Body of pancreas (tissue), 4 donors: ENCODE results near the gene RGS6. TPM values are rescaled to one million over a fixed set of nuclear protein-coding genes. Genes with fewer than 3 reads are reported as not detected.

ENCODE experiments used
- ATAC-seq: fragments of 150-250 bp; one replicate; pipeline ENCODE4 v1.9.1; 2016
- DNase-seq, 4 donors: peaks; one replicate each; pipeline ENCODE4 v3.0.0-alpha.2; 2019
- H3K27ac ChIP-seq, 4 donors: fragments of 200-600 bp; sonication (generic); 1 replicate in 3 of 4; 2 replicates in 1 of 4; pipeline versions ENCODE4 v1.5.1 to v1.6.1; 2016 to 2019; ENCODE audit warnings: mild to moderate bottlenecking in 1 of 4, mixed read lengths in 1 of 4, moderate library complexity in 1 of 4
- H3K27me3 ChIP-seq, 2 donors: fragments of 200-600 bp; sonication (generic); one replicate each; pipeline ENCODE4 v1.6.0; 2016; ENCODE audit warnings: mild to moderate bottlenecking in 1 of 2
- H3K36me3 ChIP-seq, 2 donors: fragments of 200-600 bp; sonication (generic); replicated peaks in 1 of 2; 2 replicates each; pipeline ENCODE4 v1.5.1; 2016; ENCODE audit warnings: low read depth in 2 of 2; ENCODE audit not compliant: insufficient read depth in 1 of 2
- H3K4me1 ChIP-seq: fragments of 200-600 bp; sonication (generic); one replicate; pipeline ENCODE4 v1.6.0; 2016
- H3K4me3 ChIP-seq, 2 donors: fragments of 200-600 bp; sonication (generic); 1 replicate in 1 of 2; 2 replicates in 1 of 2; pipeline ENCODE4 v1.5.1; 2016 to 2019
- H3K9me3 ChIP-seq, 3 donors: fragments of 200-600 bp; sonication (generic); 1 replicate in 2 of 3; 2 replicates in 1 of 3; pipeline ENCODE4 v1.5.1; 2016
- POLR2A ChIP-seq, 3 donors: fragments of 450-650 bp; IDR thresholded peaks; one replicate each; pipeline ENCODE4 v1.6.1; 2016; ENCODE audit warnings: antibody characterized with exemption in 3 of 3, mild to moderate bottlenecking in 2 of 3
- WGBS, 2 donors: methylation state at CpG; one replicate each; pipeline ENCODE4 v1.1.5; 2017; 5-methylcytosine and 5-hydroxymethylcytosine counted together
- intact Hi-C: fragments of 100-400 bp; cut with DNase I; formaldehyde crosslinking; loops from one replicate; pipeline ENCODE4 v1.15.1; 2023
- total RNA-seq, 2 donors: library from RNA; depleted of rRNA; stranded (reverse); fragments of >200 nt; gene quantifications; one replicate each; pipeline ENCODE4 v1.1.0, GENCODE V29; 2016
- TF ChIP-seq, protein P1 (sequence below), 7 experiments: fragments of 450-650 bp in 4 of 7; fragments of 200-600 bp in 3 of 7; sonication (generic) in 3 of 7; IDR thresholded peaks; one replicate each; pipeline ENCODE4 v1.5.1; 2016 to 2019; ENCODE audit warnings: antibody characterized with exemption in 7 of 7

Gene RGS6
- total RNA-seq, 2 donors from 2014 or later: 0.26 to 1.3 TPM

DNA sequence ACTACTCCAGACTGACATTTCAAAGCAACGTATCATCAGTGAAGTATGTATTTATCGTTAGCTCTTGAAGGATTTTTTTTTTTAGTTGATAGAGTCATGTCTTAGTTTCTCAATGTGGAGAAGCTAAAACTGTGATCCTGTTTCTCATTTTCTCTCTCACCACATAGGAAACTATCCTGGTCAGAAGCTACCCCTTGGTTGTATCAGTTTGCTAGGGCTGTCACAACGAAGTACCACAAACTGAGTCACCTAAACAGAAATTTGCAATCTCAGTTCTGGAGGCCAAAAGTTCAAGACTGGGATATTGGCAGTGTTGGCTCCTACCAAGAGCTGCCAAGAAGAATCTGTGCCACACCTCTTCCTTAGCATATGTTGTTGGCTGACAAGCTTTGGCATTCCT is 369.1 kb downstream of the RGS6 start:
- H3K36me3 ChIP-seq: no peaks in the 10 kb centered on the region
- DNase-seq: no peak
- intact Hi-C loops: no loop called here
- peaks cover 0 to 6% (median 0%) of the 10 kb centered on the region in 3 donors for H3K9me3 ChIP-seq
- H3K27ac ChIP-seq: no peak overlapping the region
- H3K4me1 ChIP-seq: no peaks in the 10 kb centered on the region
- no peak overlapping the region for H3K4me3 ChIP-seq
- no peak for TF ChIP-seq POLR2A (IDR thresholded peaks at IDR 0.05)
- TF ChIP-seq, protein P1, sequence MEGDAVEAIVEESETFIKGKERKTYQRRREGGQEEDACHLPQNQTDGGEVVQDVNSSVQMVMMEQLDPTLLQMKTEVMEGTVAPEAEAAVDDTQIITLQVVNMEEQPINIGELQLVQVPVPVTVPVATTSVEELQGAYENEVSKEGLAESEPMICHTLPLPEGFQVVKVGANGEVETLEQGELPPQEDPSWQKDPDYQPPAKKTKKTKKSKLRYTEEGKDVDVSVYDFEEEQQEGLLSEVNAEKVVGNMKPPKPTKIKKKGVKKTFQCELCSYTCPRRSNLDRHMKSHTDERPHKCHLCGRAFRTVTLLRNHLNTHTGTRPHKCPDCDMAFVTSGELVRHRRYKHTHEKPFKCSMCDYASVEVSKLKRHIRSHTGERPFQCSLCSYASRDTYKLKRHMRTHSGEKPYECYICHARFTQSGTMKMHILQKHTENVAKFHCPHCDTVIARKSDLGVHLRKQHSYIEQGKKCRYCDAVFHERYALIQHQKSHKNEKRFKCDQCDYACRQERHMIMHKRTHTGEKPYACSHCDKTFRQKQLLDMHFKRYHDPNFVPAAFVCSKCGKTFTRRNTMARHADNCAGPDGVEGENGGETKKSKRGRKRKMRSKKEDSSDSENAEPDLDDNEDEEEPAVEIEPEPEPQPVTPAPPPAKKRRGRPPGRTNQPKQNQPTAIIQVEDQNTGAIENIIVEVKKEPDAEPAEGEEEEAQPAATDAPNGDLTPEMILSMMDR (IDR thresholded peaks at IDR 0.05): no peak
- WGBS, 2 donors: 55 to 65% methylated on average over 3 of the region's 3 CpGs
- no peak for ATAC-seq
- H3K27me3 ChIP-seq: no peaks in the 10 kb centered on the region

DNA sequence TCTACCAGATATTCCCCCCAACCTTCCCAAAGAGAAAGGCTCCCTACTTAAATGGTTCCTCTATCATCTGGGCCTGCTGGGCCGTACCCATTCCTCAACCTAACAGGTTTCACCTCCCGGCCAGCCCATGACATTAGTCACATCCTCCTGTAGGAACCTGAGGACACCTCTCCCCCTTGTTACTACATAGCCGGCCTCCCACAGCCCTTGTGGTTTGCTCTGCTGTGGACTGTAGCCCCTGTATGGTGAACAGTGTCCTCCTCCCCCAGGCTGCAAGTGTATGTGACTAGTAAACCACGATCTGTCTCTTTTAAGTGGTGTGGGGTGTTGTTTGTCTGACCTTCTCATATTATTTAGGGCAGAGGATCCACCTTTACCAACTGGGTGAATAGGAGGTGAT is 371.7 kb downstream of the RGS6 start:
- DNase-seq (no peak), ATAC-seq (no peak)
- WGBS, 2 donors: 69 to 70% methylated on average over 4 of the region's 4 CpGs
- peaks cover 0 to 9% (median 0%) of the 10 kb centered on the region in 3 donors for H3K9me3 ChIP-seq
- H3K27me3 ChIP-seq: no peaks in the 10 kb centered on the region
- H3K4me1 ChIP-seq: no peaks in the 10 kb centered on the region
- H3K36me3 ChIP-seq: no peaks in the 10 kb centered on the region
- H3K4me3 ChIP-seq: no peak overlapping the region
- H3K27ac ChIP-seq: no peak overlapping the region
- intact Hi-C loops: no loop called here
- TF ChIP-seq POLR2A (IDR thresholded peaks at IDR 0.05): no peak
- TF ChIP-seq, protein P1 (IDR thresholded peaks at IDR 0.05): no peak

DNA sequence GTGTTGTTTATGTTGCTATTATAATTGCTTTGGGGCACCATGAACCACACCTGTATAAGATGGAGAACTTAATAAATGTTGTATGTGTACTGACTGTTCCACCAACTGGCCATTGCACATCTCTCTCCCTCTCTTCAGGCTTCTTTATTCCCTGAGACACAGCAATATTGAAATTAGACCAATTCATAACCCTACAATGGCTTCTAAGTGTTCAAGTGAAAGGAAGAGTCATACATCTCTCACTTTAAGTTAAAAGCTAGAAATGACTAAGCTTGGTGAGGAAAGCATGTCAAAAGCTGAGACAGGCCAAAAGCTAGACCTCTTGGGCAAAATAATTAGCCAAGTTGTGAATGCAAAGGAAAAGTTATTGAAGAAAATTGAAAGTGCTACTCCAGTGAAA is 373.3 kb downstream of the RGS6 start:
- intact Hi-C loops: no loop called here
- Histone ChIP-seq H3K4me1 (no peaks in the 10 kb centered on the region), H3K27ac (no peak overlapping the region)

DNA sequence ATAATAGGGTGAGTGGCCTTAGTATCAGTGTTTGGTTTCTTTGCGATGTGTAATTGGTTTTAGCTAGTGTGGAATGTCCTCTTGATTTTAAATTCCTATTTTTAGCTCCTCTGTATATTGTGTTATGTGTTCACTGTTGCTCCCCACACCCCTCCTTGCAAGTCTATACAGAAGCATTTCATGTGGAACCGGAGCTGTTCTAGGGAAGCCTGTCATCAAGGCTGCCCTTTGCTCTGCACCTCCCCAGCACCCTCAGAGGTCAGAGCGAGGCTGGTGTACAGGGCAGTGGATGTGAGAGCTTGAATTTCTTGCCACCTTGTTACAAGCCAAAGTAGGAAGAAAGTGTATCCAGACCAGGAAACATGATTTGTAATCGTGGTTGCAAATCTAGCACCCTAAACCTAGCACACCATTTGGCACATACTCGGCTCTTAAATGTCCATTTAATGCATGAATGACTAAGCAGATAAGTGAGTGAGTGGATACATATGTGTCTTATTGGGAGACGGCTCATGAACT is 376.8 kb downstream of the RGS6 start:
- Histone ChIP-seq H3K36me3 (no peaks in the 10 kb centered on the region), H3K27ac (no peak overlapping the region), H3K27me3 (no peaks in the 10 kb centered on the region), H3K9me3 (peaks cover 0 to 9% (median 0%) of the 10 kb centered on the region in 3 donors), H3K4me3 (no peak overlapping the region), H3K4me1 (no peaks in the 10 kb centered on the region)
- ATAC-seq: no peak
- intact Hi-C loops: no loop called here
- no peak for DNase-seq
- TF ChIP-seq POLR2A (IDR thresholded peaks at IDR 0.05): no peak
- TF ChIP-seq, protein P1 (IDR thresholded peaks at IDR 0.05): no peak
- 56 to 64% methylated on average over 6 of the region's 6 CpGs for whole genome bisulfite sequencing, 2 donors

More for the DNA sequence above, 373.3 kb downstream of the RGS6 start:
- Histone ChIP-seq H3K36me3 (no peaks in the 10 kb centered on the region), H3K4me3 (no peak overlapping the region), H3K9me3 (peaks cover 0 to 9% (median 0%) of the 10 kb centered on the region in 3 donors), H3K27me3 (no peaks in the 10 kb centered on the region)
- TF ChIP-seq, protein P1 (IDR thresholded peaks at IDR 0.05): no peak
- TF ChIP-seq POLR2A (IDR thresholded peaks at IDR 0.05): no peak
- ATAC-seq (no peak), DNase-seq (no peak)

DNA sequence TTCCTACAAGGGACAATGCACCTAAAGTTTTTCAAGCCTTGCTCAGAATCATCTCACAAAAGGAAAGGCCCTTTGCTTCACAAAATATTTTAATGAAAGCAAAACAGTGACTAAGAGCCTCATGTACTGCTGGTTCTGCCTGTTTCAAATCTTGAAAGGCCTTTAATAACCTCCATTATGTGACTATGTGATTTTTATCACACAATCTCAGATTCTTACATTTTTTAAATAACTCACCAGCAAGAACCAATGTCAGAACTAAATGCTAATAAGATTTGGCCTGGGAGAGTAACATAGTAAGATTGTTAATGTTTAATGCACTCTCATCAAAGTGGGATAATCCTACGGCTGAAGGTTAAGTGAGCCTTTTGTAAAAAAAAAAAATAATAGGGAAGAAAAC is 378.9 kb downstream of the RGS6 start:
- no peak overlapping the region for H3K4me3 ChIP-seq
- intact Hi-C loops: no loop called here
- no peak for ATAC-seq
- peaks cover 0 to 6% (median 0%) of the 10 kb centered on the region in 3 donors for H3K9me3 ChIP-seq
- no peak overlapping the region for H3K27ac ChIP-seq
- TF ChIP-seq POLR2A (IDR thresholded peaks at IDR 0.05): no peak
- TF ChIP-seq, protein P1 (IDR thresholded peaks at IDR 0.05): no peak
- 44 to 68% methylated on average over 1 of the region's 1 CpG for WGBS, 2 donors
- no peaks in the 10 kb centered on the region for H3K36me3 ChIP-seq
- H3K4me1 ChIP-seq: no peaks in the 10 kb centered on the region
- H3K27me3 ChIP-seq: no peaks in the 10 kb centered on the region
- no peak for DNase-seq
